DOHH2 (cell line): ENCODE measurements around the gene EPHB2.

ENCODE experiments used
- H3F3A ChIP-seq: fragments of 200-600 bp; sonication (generic), shearing (Covaris generic); 2 replicates; pipeline ENCODE4 v1.6.0; 2016; ENCODE audit warnings: antibody characterized with exemption, mild to moderate bottlenecking; ENCODE audit not compliant: control insufficient read depth, insufficient read depth
- H3K27ac ChIP-seq: fragments of 200-600 bp; sonication (generic); 2 replicates; pipeline ENCODE4 v1.5.1; 2014; ENCODE audit warnings: low read depth, mild to moderate bottlenecking, low read length, moderate library complexity
- H3K27me3 ChIP-seq: fragments of 200-600 bp; sonication (generic); 2 replicates; pipeline ENCODE4 v1.6.1; 2014; ENCODE audit warnings: mild to moderate bottlenecking, low read length, mixed read lengths; ENCODE audit not compliant: control insufficient read depth
- H3K36me3 ChIP-seq: fragments of 200-600 bp; sonication (generic); 2 replicates; pipeline ENCODE4 v1.6.1; 2014; ENCODE audit warnings: mild to moderate bottlenecking, low read length, moderate library complexity, mixed read lengths; ENCODE audit not compliant: control insufficient read depth
- H3K4me1 ChIP-seq: fragments of 200-600 bp; sonication (generic); 2 replicates; pipeline ENCODE4 v1.6.1; 2014; ENCODE audit warnings: mild to moderate bottlenecking, low read length, mixed read lengths; ENCODE audit not compliant: control insufficient read depth
- H3K4me2 ChIP-seq: fragments of 200-600 bp; sonication (generic); 2 replicates; pipeline ENCODE4 v1.6.0; 2014; ENCODE audit warnings: mild to moderate bottlenecking, low read length, moderate library complexity
- H3K4me3 ChIP-seq: fragments of 200-600 bp; sonication (generic); 2 replicates; pipeline ENCODE4 v1.5.1; 2014; ENCODE audit warnings: mild to moderate bottlenecking, low read length, mixed read lengths
- H3K79me2 ChIP-seq: fragments of 200-600 bp; sonication (generic); 2 replicates; pipeline ENCODE4 v1.6.1; 2014; ENCODE audit warnings: mild to moderate bottlenecking, low read length, mixed read lengths; ENCODE audit not compliant: control insufficient read depth
- H3K9me2 ChIP-seq: fragments of 200-600 bp; sonication (generic); replicated peaks from 2 replicates; pipeline ENCODE4 v1.6.1; 2014; ENCODE audit warnings: mild to moderate bottlenecking, low read length, mixed read lengths; ENCODE audit not compliant: control insufficient read depth
- H3K9me3 ChIP-seq: fragments of 200-600 bp; sonication (generic); 2 replicates; pipeline ENCODE4 v1.6.1; 2014; ENCODE audit warnings: antibody characterized with exemption, low read length, mixed read lengths; ENCODE audit not compliant: control insufficient read depth, insufficient read depth
- H4K20me1 ChIP-seq: fragments of 200-600 bp; sonication (generic); 2 replicates; pipeline ENCODE4 v1.6.0; 2014; ENCODE audit warnings: low read depth, mild to moderate bottlenecking, antibody characterized with exemption, low read length, moderate library complexity; ENCODE audit not compliant: control insufficient read depth, insufficient read depth
- EZH2phosphoT487 ChIP-seq: fragments of 200-600 bp; sonication (generic); IDR thresholded peaks from 2 replicates; pipeline ENCODE4 v1.6.1; 2017; ENCODE audit warnings: borderline replicate concordance, mild to moderate bottlenecking, antibody characterized with exemption, low read length, moderate library complexity, mixed read lengths
- TF ChIP-seq, protein P1 (sequence below): fragments of 200-600 bp; sonication (generic); IDR thresholded peaks from one replicate; pipeline ENCODE4 v1.5.1; 2014; ENCODE audit warnings: antibody characterized with exemption, mild to moderate bottlenecking, low read depth, low read length; ENCODE audit not compliant: poor library complexity, severe bottlenecking

The EPHB2 gene

DNA sequence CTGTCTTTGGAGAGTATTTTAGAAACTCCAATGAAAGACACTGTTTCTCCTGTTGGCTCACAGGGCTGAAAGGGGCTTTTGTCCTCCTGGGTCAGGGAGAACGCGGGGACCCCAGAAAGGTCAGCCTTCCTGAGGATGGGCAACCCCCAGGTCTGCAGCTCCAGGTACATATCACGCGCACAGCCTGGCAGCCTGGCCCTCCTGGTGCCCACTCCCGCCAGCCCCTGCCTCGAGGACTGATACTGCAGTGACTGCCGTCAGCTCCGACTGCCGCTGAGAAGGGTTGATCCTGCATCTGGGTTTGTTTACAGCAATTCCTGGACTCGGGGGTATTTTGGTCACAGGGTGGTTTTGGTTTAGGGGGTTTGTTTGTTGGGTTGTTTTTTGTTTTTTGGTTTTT is 203.5 kb downstream of the EPHB2 start:
- Histone ChIP-seq H3K27me3 (peaks cover 3% of the 10 kb centered on the region; the same call in 1 of the 2 replicates), H3K36me3 (no peaks in the 10 kb centered on the region)

DNA sequence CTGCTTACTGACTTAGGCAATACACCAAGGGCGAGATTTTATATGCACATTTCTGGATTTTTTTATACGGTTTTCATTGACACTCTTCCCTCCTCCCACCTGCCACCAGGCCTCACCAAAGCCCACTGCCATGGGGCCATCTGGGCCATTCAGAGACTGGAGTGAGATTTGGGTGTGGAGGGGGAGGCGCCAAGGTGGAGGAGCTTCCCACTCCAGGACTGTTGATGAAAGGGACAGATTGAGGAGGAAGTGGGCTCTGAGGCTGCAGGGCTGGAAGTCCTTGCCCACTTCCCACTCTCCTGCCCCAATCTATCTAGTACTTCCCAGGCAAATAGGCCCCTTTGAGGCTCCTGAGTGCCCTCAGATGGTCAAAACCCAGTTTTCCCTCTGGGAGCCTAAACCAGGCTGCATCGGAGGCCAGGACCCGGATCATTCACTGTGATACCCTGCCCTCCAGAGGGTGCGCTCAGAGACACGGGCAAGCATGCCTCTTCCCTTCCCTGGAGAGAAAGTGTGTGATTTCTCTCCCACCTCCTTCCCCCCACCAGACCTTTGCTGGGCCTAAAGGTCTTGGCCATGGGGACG is 204.1 kb downstream of the EPHB2 start:
- Histone ChIP-seq H3F3A (no peaks in the 10 kb centered on the region), H3K4me3 (no peak overlapping the region), H3K36me3 (no peaks in the 10 kb centered on the region), H3K4me2 (no peak overlapping the region), H3K9me2 (no peaks in the 10 kb centered on the region), H3K27me3 (peaks cover 3% of the 10 kb centered on the region; the same call in 1 of the 2 replicates), H3K4me1 (no peaks in the 10 kb centered on the region), H3K27ac (no peak overlapping the region), H4K20me1 (no peaks in the 10 kb centered on the region), H3K9me3 (no peaks in the 10 kb centered on the region), H3K79me2 (no peaks in the 10 kb centered on the region)
- TF ChIP-seq, protein P1, sequence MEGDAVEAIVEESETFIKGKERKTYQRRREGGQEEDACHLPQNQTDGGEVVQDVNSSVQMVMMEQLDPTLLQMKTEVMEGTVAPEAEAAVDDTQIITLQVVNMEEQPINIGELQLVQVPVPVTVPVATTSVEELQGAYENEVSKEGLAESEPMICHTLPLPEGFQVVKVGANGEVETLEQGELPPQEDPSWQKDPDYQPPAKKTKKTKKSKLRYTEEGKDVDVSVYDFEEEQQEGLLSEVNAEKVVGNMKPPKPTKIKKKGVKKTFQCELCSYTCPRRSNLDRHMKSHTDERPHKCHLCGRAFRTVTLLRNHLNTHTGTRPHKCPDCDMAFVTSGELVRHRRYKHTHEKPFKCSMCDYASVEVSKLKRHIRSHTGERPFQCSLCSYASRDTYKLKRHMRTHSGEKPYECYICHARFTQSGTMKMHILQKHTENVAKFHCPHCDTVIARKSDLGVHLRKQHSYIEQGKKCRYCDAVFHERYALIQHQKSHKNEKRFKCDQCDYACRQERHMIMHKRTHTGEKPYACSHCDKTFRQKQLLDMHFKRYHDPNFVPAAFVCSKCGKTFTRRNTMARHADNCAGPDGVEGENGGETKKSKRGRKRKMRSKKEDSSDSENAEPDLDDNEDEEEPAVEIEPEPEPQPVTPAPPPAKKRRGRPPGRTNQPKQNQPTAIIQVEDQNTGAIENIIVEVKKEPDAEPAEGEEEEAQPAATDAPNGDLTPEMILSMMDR: no peak
- TF ChIP-seq EZH2phosphoT487: no peak

More for the DNA sequence above, 203.5 kb downstream of the EPHB2 start:
- Histone ChIP-seq H3K4me2 (no peak overlapping the region), H3K4me3 (no peak overlapping the region), H3F3A (no peaks in the 10 kb centered on the region), H4K20me1 (no peaks in the 10 kb centered on the region), H3K9me3 (no peaks in the 10 kb centered on the region), H3K79me2 (no peaks in the 10 kb centered on the region), H3K9me2 (no peaks in the 10 kb centered on the region), H3K4me1 (no peaks in the 10 kb centered on the region), H3K27ac (no peak overlapping the region)
- TF ChIP-seq, protein P1: no peak
- TF ChIP-seq EZH2phosphoT487: no peak

DNA sequence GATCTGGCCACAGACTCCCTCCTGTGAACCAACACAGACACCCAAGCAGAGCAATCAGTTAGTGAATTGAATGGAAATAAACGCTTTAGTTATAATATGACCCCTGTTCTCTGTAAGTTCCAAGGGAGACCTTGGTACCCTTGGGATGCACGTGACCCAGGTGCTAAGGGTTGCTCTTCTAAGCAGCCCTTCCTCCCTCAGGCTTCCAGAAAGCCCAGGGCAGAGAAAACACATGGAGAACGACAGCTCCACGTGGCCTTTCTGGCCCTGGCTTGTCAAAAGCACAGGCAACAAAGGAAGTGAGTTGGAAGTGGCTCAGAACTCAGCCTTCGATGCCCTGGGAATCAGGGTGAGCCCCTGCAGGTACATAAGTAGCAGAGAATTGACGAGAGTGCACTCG is 204.6 kb downstream of the EPHB2 start:
- H3K4me3 ChIP-seq: no peak overlapping the region
- H3K36me3 ChIP-seq: no peaks in the 10 kb centered on the region
- H3F3A ChIP-seq: no peaks in the 10 kb centered on the region
- H3K27ac ChIP-seq: no peak overlapping the region
- no peaks in the 10 kb centered on the region for H3K4me1 ChIP-seq
- no peaks in the 10 kb centered on the region for H4K20me1 ChIP-seq
- H3K9me2 ChIP-seq: no peaks in the 10 kb centered on the region
- no peak for TF ChIP-seq EZH2phosphoT487
- TF ChIP-seq, protein P1: no peak
- H3K79me2 ChIP-seq: no peaks in the 10 kb centered on the region
- no peak overlapping the region for H3K4me2 ChIP-seq
- H3K9me3 ChIP-seq: no peaks in the 10 kb centered on the region
- peaks cover 3% of the 10 kb centered on the region; the same call in 1 of the 2 replicates for H3K27me3 ChIP-seq
